Right ventricle myocardium superior (tissue), 1 donor: ENCODE measurements around the gene SCN1B. TPM values are rescaled to one million over a fixed set of nuclear protein-coding genes. Genes with fewer than 3 reads are reported as not detected.

Experiments
- ATAC-seq: fragments of 200-7000 bp; cut with Tn5 transposase; one replicate; pipeline ENCODE4 v1.9.1; 2020; ENCODE audit warnings: mild to moderate bottlenecking; ENCODE audit not compliant: poor library complexity
- DNase-seq: peaks from one replicate; pipeline ENCODE4 v3.0.0-alpha.2; 2020
- intact Hi-C: fragments of 100-400 bp; cut with DNase I; formaldehyde crosslinking; loops from one replicate; pipeline ENCODE4 v1.11.2; 2022
- total RNA-seq: library from RNA; stranded (reverse); fragmentation: NEBNext Ultra II Directional; extraction: Animal tissue kit (Norgen Biotek cat#: 25700); gene quantifications from one replicate; pipeline ENCODE4 v1.2.1, GENCODE V29; 2021
- donor health status: DM: no; HTN: yes; CAD: no; lungs with severe emphysema.

Gene SCN1B
- total RNA-seq, 1 donor from 2014 or later, result 48.2 TPM

DNA sequence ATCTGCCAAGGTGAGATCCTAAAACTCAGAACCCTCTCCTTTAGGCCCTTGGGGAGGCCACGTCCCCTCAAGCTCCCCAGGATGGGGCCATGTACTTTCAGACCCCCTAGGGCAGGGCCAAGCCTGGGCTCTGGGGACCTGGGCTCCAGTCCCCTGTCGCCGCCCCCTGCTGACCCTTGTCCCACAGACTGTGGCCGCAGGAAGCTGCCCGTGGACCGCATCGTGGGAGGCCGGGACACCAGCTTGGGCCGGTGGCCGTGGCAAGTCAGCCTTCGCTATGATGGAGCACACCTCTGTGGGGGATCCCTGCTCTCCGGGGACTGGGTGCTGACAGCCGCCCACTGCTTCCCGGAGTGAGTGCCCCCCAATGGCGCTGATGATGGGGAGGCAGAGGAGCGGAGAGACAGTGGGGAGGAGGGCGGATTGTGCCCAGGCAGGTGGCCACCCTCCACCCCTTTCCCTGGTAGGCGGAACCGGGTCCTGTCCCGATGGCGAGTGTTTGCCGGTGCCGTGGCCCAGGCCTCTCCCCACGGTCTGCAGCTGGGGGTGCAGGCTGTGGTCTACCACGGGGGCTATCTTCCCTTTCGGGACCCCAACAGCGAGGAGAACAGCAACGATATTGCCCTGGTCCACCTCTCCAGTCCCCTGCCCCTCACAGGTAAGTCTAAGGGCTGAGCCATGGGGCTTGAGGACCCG is 30.0 kb downstream of the SCN1B start:
- no peak for ATAC-seq
- DNase-seq, result peak; percentile 22
- intact Hi-C loops, result no loop called here

GRCh38 chr19:35061583-35062373 is 31.5 kb downstream of the SCN1B start:
- intact Hi-C loops, result no loop called here
- ATAC-seq, result no peak
- no peak for DNase-seq

GRCh38 chr19:35062942-35063341 is 32.7 kb downstream of the SCN1B start:
- no peak for ATAC-seq
- DNase-seq, result no peak
- intact Hi-C loops, result no loop called here

DNA sequence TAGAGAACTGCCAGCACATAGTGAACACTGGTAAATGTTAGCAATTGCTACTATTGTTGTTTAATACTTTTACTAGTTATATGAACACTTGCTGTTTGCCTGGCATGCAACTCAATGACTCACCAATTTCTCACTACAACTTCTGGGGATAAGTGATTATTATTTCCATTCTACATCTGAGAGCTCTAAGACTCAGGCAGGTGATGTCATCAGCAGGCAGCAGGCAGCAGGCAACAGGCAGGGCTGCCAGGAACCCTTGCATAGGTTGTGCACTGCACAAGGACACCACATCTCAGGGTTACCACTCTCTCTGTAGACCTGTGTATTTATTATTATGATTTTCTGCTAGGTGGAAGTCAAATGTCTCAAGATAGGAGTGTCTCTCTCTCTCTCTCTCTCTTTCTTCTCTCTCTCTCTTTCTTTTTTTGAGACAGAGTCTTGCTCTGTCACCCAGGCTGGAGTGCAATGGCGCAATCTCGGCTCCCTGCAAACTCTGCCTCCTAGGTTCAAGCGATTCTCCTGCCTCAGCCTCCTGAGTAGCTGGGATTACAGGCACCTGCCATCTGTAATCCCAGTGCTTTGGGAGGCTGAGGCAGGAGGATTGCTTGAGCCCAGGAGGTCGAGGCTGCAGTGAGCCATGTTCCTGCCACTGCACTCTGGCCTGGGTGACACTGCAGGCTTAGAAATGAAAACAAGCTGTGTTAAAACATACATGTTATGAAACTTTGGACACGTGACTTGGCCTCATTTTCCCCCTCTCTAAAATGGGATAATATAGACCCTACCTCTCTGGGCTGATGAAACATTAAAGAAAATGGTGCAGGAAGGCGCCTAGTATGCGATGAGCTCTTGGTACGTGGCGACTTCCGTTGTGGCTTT is 33.9 kb downstream of the SCN1B start:
- intact Hi-C loops, result no loop called here
- ATAC-seq, result no peak

DNA sequence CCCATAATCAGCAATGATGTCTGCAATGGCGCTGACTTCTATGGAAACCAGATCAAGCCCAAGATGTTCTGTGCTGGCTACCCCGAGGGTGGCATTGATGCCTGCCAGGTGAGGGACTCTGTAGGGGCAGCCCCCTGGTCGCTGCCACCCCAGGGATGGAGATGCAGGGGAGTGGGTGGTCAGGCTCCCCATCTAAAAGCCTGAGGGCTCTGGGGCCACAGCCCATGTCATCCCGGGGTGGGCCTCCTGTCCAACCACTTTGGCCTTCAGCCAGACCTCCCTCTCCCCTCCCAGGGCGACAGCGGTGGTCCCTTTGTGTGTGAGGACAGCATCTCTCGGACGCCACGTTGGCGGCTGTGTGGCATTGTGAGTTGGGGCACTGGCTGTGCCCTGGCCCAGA is 35.3 kb downstream of the SCN1B start:
- no peak for DNase-seq
- no peak for ATAC-seq
- intact Hi-C loops, result loop anchor here (5.0 kb wide), 1 partner anchor 77 kb away; the partner anchor contains the start of gene FXYD7

More for the DNA sequence above, 33.9 kb downstream of the SCN1B start:
- no peak for DNase-seq

- ATAC-seq (no peak), DNase-seq (no peak)
- intact Hi-C loops, result loop anchor here (5.0 kb wide), 1 partner anchor 76 kb away; the partner anchor contains the start of gene FXYD7
These were observed 35.9 kb downstream of the SCN1B start for GRCh38 chr19:35066121-35066520.

- ATAC-seq, result peak; percentile 91
- intact Hi-C loops, result loop anchor here (5.0 kb wide), 1 partner anchor 75 kb away; the partner anchor contains the start of gene FXYD7
- DNase-seq, result peak; percentile 94
These were observed 36.7 kb downstream of the SCN1B start for GRCh38 chr19:35066691-35067563.

GRCh38 chr19:35068941-35069634 is 38.8 kb downstream of the SCN1B start:
- intact Hi-C loops, result loop anchor here (5.0 kb wide), 1 partner anchor 73 kb away; the partner anchor contains the start of gene FXYD7
- ATAC-seq (no peak), DNase-seq (no peak)

GRCh38 chr19:35069696-35070095 is 39.4 kb downstream of the SCN1B start:
- DNase-seq, result no peak
- intact Hi-C loops, result loop anchor here (5.0 kb wide), 1 partner anchor 73 kb away; the partner anchor contains the start of gene FXYD7
- no peak for ATAC-seq

DNA sequence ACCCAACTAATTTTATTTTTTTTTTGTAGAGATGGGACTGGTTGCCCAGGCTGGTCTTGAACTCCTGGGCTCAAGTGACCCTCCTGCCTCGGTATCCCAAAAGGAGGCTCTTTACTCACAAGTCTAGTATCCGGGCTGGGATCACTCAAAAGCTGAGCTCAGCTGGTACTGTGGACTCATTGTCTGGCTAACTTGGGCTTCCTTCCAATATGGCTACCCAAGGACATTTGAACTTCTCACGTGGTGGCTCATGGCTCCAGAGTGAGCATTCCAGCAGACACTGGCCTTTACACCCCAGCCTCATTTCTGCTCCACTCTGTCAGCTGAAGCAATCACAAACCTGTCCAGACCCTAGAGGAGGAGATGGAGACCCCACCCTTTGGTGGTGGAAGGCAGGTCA is 40.2 kb downstream of the SCN1B start:
- no peak for ATAC-seq
- intact Hi-C loops, result no loop called here
- DNase-seq, result no peak

GRCh38 chr19:35073516-35073915 is 43.2 kb downstream of the SCN1B start:
- no peak for ATAC-seq
- intact Hi-C loops, result no loop called here
- DNase-seq, result no peak

DNA sequence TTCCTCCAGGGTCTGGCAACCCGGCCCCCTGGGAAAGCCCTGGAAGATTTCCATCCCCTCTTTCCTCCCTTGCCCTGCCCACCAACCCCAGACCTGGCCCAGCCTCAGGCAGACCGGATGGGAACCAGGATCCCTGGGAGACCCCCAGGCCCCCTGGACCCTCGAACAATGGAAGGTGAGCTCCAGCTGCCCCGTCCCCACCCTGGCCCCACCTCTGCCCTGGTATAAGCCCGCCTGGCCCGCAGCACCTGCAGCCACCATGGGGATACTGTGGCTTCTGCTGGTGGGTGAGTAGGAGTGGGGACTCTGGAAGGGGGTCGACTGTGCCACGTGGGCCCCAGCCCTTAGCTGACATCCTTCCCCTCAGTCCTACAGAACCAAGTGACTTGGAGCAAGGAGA is 43.7 kb downstream of the SCN1B start:
- intact Hi-C loops, result no loop called here
- ATAC-seq, result no peak
- no peak for DNase-seq

GRCh38 chr19:35074426-35075201 is 44.3 kb downstream of the SCN1B start:
- no peak for DNase-seq
- no peak for ATAC-seq
- intact Hi-C loops, result no loop called here

- intact Hi-C loops, result no loop called here
- ATAC-seq (no peak), DNase-seq (no peak)
These were observed 45.1 kb downstream of the SCN1B start for GRCh38 chr19:35075202-35076025.

DNA sequence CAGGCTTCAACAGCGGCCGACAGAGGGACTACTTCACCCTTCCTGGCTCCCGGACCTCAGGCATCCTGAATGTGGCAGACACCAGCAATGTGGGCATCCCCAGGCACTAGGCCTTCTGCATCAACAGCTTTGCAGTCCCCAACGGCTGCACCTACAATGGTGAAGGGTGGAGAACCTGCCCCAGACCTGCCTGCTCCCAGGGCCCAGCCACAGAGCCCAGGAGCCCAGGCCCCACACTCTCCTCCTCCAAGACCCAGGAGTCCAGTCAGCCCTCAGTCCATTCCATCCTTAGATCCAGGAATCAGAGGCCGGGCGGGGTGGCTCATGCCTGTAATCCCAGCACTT is 45.7 kb downstream of the SCN1B start:
- no peak for DNase-seq
- intact Hi-C loops, result no loop called here
- ATAC-seq, result no peak

DNA sequence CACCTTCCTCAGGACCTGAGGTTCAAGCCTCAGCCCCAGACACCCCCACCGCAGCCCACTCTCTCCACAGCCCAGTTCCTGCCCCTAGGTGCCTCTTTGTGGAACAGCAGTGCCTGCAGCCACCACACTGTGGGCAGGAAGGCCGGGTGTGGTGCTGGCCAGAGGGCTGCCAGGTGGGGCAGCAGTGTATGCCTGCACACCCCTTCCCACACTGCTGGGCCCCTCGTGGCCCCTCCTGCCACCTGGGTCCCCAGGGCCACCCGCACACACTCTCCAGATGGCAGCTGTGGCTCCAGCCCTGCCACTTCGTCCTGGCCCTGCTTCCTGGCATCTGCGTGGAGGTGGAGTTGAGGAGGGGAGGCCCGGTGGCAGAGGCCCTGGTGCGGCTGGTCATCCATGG is 46.4 kb downstream of the SCN1B start:
- ATAC-seq (no peak), DNase-seq (no peak)
- intact Hi-C loops, result no loop called here
